Stimulated activated CD8-positive, alpha-beta memory T cell treated with anti-CD3 and anti-CD28 coated beads, Interleukin-2, amount 100 ng/mL, for 1 hour (primary cell): ENCODE measurements around the gene PI16.

ENCODE experiments used
- DNase-seq, 2 donors: peaks; one replicate each; pipeline ENCODE4 v3.0.0-alpha.2; 2020; ENCODE audit warnings: low read depth in 2 of 2

PI16 gene

DNA sequence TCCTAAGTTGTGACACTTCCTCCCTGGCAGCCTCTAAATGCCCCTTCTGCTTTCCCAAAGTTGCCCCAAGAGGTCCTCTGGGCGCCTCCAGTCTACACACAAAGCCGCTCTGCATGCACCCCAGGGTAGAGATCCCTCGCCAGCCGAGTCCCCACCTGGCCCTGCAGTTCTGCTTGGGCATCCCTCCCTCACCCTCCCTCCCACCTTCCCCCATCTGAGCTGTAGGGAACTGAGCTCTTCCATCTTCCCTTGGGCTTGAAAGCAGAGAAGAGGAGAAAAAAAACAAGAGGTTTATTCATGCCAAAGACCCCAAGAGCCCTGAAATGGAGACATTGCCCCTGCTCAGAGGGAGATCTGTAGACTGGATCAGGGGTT lies 45.2 kb downstream of the PI16 start:
- no peak for DNase-seq

DNA sequence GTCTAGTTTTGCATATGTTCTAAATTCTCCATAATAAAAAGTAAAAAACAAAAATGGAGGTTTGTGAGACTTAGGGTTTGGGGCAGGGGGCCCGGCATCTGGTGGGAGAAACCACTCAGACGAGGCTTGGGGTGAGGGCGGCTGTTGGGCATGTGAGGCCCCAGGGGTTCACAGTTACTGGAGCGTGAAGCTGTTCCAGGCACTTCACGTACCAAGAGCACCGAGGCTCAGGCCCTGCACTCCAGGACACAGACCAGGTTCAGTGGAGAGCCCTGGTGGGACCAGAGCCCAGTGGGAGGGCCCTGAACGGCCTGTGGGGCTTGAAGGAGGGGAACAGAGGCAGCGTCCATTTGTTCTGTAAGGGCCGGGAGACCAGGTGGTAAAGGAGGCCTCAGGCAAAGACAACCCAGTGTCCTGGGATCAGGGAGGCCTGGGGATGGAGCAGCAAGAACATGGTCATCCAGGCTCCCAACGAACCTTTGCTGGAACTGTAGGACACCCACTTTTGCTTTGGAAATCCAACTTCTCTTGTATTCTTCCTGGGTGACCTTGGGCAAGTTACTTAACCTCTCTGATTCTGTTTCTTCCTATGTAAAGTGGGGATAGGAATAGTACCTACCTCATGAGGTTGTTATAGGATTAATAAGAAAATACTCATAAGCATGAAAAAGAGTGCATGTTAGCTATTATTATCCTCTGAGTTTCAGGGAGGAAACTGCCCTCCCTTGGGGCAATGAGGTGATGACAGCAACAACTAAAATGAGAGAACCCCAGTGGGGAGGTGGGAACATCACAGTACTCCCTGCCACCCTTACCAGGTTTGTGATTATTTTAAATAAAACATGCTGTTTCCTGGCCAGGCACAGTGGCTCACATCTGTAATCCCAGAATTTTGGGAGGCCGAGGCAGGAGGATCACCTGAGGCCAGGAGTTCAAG lies 49.8 kb downstream of the PI16 start:
- no peak for DNase-seq

- DNase-seq = no peak
Observed at GRCh38 chr6:37005061-37005810, 50.7 kb downstream of the PI16 start, which contains the start of gene FGD2. Gene FGD2 (plus strand): TSS chr6:37005655. CDS start chr6:37005818, 163 bp downstream.

DNA sequence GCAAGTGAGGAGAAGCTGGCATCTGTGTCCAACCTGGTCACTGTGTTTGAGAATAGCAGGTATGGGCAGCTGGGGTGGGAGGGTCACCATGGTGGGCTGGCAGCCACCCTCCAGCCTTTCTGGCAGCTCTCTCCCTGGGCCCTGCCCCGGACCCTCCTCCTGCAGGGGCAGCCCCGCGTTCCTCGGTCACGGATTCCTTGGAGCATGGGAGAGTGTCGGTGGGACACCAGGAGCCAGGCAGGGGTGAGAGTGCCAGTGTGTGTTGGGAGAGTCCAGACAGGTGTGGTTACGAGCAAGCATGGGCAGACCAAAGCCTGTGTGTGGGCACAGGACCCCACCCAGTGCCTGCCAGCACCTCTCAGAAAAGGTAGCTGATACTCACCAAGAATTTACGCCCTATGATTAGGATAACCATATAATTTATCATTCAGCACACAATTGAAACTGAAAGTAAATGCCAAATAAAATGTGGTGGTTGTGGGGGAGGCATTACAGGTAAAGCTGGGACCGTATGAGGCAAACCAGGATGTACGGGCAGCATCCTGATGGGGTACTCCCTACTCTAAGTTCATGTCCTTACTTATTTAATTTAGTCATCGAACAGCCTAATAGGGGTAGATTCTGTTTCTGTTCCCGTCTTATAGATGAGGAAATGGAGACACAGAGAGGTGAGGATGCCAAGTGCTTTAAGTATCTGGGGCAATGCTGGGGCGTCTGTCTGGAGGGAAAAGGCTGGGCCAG lies 51.5 kb downstream of the PI16 start:
- no peak for DNase-seq

DNA sequence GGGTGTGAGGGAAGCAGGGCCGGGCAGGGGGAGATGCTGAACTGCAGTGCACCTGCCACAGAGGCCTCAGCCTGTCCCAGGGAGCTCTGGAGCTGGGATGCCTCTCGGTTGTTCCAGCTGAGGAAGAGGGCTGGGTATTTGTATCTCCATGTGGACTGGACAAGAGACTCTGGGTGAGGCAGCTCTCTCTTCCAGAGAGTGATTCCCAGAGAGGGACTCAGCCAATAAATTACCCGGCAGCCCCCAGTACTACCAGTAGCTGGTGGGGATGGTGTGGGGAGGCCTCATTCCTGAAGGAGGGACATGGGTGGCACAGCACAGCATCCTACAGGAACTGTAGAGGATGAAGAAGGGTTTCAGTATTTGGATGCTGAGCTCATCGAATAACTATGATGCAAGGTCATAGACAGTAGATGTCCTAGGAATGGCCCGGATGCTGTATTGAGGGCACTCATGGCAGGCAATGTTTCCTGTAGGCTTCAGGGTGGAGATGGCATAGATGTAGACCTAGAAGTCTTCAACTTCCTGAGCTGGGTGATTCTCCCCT lies 52.3 kb downstream of the PI16 start:
- no peak for DNase-seq

DNA sequence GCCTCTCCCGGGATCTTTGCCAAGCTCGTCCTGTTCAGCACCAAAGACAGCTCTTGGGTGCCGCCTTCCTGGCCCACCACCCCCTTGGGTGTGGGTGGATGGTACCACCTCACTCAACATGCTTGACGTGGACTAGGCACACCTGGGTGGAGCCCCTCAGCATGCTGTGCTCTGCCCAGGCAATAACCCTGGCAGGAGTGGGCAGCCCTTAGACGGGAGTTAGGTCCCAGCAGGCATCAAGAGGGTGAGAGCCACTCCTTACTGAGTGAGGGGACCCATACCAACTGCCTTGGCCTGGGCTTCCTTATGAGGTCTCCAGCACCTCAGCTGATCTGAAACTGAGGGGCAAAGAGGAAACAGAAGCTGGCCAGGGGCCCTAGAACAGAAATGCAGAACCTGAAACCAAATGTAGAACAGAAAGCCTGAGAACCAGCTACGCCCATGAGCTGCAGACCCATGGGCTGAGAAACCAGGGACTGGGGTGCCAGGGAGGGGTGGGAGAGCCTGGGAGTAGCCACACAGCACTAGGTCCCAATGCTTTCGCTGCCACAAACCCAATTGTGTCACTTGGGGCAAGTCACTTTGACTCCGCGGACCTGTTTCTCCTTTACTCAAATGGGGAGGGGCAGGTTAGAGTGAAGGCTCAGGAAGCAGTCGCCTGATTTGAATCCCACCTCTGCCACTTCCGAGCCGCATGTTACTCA lies 53.0 kb downstream of the PI16 start:
- no peak for DNase-seq

DNA sequence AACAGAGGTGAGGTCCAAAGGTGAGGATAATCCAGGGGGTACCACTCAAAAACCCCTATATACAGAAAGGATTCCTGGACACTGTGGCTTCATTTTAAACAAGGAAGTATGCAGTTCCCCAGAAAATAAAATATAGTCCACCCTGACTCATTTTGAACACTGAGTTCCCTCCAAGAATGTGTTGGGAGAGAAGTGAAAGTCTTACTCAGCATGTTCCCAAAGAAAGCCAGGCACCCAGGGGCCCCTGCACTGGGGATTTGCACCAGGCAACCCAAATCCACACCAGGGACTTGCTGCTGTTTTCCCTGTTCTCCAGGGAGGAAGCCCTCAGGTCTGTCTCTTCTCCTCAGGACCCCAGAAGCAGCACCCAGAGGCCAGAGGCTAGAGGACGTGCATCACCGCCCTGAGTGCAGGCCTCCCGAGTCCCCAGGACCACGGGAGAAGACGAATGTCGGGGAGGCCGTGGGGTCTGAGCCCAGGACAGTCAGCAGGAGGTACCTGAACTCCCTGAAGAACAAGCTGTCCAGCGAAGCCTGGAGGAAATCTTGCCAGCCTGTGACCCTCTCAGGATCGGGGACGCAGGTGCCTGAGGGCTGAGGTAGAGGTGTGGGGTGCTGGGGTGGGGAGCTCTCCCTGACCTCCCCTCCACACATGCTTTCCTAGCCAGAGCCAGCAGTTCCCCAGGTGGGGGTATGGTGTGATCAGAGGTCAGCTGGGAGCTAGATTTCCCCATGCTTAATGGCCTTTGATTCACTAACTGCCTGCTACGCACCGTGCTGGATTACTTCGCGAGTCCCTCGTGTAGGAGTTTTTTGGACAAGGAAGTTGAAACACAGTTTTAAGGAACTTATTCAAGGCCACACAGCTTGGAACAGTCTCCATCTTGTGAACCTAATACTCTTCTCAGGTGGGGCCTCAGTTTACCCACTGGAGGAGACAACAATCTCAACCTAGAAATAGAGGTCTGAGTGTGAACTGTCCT lies 54.2 kb downstream of the PI16 start:
- DNase-seq = no peak

GRCh38 chr6:37010402-37010892 lies 55.9 kb downstream of the PI16 start:
- DNase-seq = no peak

GRCh38 chr6:37011656-37012378 lies 57.3 kb downstream of the PI16 start:
- no peak for DNase-seq

GRCh38 chr6:37013516-37014491 lies 59.3 kb downstream of the PI16 start:
- no peak for DNase-seq
